Measurements from ENCODE around the gene SBF1. TPM values are rescaled to one million over a fixed set of nuclear protein-coding genes. Genes with fewer than 3 reads are reported as not detected.
"Not testable (repeated sequence)": the region's sequence is repeated elsewhere in the genome, so short reads cannot be mapped to it uniquely, and the experiment has no call there.

SBF1 gene
- total RNA-seq, 1 experiment from 2014 or later = 69.2 TPM

GRCh38 chr22:50444663-50445062 is 30.2 kb downstream of the SBF1 start:
- peak; percentile 73 for DNase-seq (ENCODE audit: low read depth)

DNA sequence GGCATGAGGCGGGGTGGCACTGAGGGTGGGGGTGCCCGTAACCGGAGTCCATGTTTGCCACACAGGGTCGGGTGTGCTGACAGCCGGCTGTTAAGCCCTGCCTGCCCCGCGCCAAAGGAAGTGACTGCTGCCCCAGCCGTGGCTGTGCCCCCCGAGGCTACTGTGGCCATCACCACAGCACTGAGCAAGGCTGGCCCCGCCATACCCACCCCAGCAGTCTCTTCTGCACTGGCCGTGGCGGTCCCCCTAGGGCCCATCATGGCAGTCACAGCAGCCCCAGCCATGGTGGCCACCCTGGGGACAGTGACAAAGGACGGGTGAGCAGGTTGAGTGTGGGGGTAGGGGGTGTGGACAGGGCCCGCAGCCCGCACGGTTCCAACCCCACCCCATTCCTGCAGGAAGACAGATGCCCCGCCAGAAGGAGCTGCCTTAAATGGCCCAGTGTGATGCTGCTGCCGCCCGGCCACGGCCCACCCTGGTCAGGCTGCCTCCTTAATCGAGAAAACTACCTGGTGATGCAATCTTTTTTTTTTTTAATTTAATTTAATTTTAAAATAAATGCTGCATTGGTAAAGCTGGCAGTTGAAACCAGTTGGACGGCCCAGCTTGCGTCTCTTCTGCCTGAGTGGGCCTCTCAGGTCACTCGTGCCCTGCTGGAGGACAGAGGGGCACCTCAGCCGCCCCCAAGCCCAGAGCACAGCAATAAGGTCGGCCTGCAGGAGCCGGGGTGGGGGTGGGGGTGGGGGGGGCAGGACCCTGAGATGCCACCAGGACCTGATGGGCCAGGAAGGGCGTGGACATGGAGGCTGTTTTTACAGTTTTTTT is 30.8 kb downstream of the SBF1 start:
- no peak for DNase-seq (ENCODE audit: low read depth)

GRCh38 chr22:50443197-50443596 is 31.6 kb downstream of the SBF1 start:
- DNase-seq (ENCODE audit: low read depth) = no peak

DNA sequence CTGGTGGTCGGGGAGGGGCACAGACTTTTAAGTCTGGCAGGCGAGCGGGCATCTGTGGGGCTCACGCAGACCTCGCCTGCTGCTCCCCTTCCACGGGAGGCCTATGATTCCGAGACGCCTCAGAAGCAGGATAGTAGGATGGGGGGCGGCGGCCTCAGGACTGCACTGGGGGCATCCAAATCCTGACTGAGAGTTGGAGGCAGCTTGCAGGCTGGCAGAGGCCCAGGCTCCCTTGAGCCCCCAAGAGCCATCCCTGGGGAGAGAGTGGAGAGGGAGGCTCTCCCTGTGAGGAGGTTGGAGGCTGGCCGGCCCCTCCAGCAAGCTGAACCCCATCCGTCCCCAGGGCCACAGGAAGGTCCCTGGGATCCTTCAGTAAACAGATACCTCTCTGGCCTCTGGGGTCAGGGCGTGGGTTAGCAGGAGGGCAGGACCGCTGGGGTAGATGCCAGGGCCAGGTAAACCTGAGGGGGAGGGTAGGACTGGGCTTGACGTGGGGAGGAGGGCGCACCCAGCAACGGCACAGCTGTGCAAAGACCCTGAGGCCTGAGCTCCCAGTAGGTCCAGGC is 33.3 kb downstream of the SBF1 start:
- DNase-seq (ENCODE audit: low read depth) = no peak

- no peak for DNase-seq (ENCODE audit: low read depth)
These were observed 34.1 kb downstream of the SBF1 start for GRCh38 chr22:50440544-50441249.

DNA sequence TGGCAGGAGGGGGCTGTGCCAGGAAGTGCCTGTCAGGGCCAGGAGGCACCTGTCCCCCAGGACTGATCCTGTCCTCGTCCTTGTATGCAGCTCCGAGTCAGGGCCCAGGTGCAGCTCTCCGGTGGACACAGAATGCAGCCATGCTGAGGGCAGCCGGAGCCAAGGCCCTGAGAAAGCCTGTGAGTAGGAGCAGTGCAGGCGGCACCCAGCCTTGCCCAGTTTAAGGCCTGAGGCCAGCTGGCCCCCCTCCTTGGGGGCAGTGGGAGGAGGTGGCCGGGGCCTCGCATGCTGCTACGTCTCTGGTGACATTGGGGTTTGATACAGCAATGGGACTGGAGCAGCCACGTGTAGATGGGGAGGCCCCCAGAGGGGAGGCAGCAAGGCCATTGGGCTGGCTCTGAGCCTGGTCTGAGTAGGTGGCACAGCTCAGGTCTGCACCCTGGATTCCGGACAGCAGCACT is 34.9 kb downstream of the SBF1 start:
- no peak for DNase-seq (ENCODE audit: low read depth)

- no peak for DNase-seq (ENCODE audit: low read depth)
These were observed 35.4 kb downstream of the SBF1 start for GRCh38 chr22:50439314-50439870.

GRCh38 chr22:50438305-50439275 is 36.2 kb downstream of the SBF1 start:
- no peak for DNase-seq (ENCODE audit: low read depth)

- DNase-seq (ENCODE audit: low read depth) = no peak
These were observed 37.1 kb downstream of the SBF1 start for GRCh38 chr22:50437511-50438304.

GRCh38 chr22:50436841-50437341 is 37.9 kb downstream of the SBF1 start:
- no peak for DNase-seq (ENCODE audit: low read depth)

DNA sequence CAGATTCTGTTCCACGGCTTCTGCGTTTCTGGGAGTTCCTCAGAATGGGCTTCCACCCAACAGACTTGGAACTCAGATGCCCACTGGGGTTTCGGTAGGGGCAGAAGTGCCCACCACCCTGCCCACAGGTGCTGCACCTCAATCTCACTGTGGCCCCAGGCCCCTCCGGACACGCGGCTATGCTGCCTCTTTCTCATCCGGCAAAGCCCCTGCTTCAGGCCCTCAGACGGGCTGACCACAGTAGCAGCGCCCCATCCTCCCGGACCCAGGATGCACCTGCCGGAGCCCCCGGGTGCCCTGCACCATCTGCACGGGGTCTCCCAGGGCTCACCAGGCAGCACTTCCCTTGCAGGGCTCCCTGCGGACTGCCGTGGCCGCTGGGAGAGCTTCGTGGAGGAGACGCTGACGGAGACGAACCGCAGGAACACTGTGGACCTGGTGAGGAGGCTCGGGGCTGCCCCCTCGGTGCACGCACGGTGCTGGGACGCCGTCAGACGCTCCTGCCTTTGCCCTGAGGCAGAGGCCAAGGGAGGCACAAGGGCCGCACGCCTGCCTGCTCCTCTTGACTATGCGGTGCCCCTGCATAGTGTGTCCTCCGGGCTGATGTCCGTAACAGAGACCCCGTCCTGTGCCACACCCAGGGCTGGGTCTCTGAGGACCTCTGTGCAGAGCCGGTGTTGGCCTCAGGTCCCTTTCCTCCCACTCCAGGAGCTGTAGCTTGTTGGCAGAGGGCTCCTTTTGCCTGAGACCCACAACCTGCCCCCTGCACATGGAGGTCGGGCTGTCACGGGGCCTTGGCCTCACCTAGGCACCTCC is 38.6 kb downstream of the SBF1 start:
- no peak for DNase-seq (ENCODE audit: low read depth)

DNA sequence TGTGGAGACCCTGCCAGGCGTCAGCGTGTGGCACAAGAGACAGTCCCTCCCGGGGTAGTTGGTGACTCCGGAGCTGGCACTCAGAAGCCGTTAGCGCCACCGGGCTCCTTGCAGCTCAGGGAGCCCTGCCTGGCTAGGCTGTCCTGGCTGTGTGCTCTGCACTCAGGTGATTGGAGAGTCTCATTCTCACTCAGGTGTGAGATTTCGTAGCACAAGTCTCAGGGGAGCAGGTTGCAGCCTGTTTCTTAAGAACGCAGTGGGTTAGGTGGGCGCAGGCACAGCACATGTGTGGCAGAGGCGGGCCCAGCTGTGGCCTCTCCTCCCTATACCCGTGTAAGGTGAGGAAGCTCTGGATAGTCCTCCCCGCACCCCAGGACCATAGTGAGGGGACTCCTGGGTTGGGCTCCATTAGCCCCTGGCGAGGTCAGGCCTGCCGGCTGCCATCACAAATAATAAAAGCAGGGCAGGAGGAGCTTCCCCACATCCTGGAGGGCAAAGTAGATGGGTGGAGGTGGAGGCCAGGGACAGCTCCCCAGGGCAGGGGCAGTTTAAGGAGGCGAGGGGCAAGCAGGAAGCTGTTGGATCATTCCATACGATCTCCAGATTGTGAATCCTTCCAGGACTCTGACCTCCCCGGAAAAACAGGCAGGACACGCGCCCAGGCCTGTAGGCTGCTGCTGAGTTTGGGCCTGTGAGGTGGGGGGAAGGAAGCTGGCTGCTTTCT is 39.4 kb downstream of the SBF1 start:
- no peak for DNase-seq (ENCODE audit: low read depth)

DNA sequence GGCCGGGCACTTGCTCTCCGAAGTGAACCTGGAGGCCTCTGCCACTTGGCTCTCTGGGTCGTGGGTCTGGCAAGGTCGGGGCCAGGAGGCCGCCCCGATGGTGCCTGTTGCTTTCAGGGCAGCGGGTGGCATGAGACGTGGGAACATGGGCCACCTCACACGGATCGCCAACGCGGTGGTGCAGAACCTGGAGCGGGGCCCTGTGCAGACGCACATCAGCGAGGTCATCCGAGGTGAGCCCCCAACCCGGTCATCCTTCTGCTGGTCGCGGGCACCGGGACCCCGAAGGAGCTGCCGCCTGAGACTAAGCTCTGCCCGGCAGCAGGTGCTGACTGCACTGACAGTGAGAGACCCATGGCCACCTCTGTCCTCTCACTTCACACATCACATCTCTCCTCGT is 40.0 kb downstream of the SBF1 start:
- DNase-seq (ENCODE audit: low read depth) = no peak

DNA sequence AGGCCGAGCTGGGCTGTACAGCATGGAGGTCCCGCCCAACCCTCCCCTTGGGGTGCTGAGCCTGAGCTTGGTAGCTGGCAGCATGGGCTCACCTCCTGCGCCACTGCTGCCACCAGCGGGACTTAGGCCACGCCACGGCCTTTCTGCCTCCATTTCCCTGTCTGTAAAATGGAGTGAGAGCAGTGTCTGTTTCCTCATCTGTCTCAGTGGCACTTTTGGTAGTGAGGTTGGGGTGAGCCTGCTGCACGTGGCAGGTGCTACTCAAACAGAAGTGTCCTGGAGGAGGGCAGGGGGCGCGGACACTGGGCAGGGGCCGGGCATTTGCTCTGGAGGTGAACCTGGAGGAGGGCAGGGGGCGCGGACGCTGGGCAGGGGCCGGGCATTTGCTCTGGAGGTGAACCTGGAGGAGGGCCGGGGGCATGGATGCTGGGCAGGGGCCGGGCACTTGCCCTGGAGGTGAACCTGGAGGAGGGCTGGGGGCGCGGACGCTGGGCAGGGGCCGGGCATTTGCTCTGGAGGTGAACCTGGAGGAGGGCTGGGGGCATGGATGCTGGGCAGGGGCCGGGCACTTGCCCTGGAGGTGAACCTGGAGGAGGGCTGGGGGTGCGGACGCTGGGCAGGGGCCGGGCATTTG is 41.8 kb downstream of the SBF1 start:
- DNase-seq (ENCODE audit: low read depth) = not testable (repeated sequence)

- DNase-seq (ENCODE audit: low read depth) = no peak
These were observed 42.5 kb downstream of the SBF1 start for GRCh38 chr22:50432131-50432876.

DNA sequence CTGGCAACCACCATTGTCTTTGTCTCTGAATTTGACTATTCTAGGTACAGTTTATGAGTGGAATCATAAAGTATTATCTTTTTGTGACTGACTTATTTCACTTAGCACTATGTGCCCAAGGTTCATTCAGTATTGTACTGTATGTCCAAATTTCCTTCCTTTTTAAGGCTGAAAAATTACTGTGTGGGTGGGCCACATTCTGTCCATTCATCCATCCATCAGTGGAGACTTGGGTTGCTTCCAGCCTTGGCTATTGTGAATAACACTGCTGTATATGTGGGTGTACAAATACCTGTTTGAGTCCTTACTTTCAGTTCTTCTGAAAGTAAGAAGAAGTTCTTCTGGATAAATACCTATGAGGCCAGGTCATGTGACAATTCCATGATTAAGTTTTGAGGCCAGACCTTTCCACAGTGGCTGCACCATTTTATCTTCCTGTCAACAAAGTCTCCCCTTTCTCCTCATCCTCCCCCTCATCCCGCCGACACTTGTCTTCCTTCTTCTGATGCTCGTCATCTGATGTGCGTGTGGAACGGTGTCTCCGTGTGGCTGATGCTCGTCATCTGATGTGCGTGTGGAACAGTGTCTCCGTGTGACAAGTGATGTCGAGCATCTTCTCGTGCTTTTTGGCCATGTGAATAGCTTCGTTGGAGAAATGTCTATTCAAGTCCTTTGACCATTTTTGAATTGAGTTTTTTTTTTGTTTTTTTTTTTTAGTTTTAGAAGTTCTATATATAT is 49.5 kb downstream of the SBF1 start:
- DNase-seq (ENCODE audit: low read depth) = no peak

DNA sequence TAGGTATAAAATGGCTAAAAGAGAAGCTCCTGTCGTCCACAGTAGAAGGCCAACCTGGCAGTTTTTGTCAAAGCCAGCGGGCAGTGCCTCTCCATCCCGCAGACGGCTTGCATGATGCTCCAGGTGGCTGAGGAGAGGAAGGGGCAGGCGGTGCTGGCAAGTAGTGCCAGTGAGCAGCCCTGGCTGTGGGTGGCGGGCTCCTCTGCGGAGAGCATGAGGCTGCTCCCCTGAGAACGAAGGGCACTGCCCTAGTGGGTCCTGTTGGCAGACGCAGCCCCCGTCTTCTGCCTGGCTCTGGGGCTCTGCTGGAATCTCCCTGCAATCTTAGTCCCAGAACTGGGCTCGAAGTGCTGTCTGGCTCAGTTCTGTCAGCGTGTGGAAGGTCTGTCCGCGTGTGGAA is 50.9 kb downstream of the SBF1 start:
- DNase-seq (ENCODE audit: low read depth) = no peak
